Esophagus squamous epithelium (tissue), 4 donors: ENCODE data around the gene EXOC3L2.
"Not testable (repeated sequence)": the region's sequence is repeated elsewhere in the genome, so short reads cannot be mapped to it uniquely, and the experiment has no call there.

Experiments
- POLR2A ChIP-seq, 4 donors: fragments of 450-650 bp; IDR thresholded peaks; one replicate each; pipeline ENCODE4 v1.6.1; 2017; ENCODE audit warnings: antibody characterized with exemption in 4 of 4, mild to moderate bottlenecking in 4 of 4, moderate library complexity in 3 of 4
- TF ChIP-seq, protein P1 (sequence below), 6 experiments: fragments of 450-650 bp in 4 of 6; fragments of 200-600 bp in 2 of 6; sonication (generic) in 2 of 6; IDR thresholded peaks; one replicate each; pipeline ENCODE4 v1.5.1; 2016 to 2019; ENCODE audit warnings: antibody characterized with exemption in 6 of 6, mild to moderate bottlenecking in 4 of 6, moderate library complexity in 4 of 6

- TF ChIP-seq, protein P1, sequence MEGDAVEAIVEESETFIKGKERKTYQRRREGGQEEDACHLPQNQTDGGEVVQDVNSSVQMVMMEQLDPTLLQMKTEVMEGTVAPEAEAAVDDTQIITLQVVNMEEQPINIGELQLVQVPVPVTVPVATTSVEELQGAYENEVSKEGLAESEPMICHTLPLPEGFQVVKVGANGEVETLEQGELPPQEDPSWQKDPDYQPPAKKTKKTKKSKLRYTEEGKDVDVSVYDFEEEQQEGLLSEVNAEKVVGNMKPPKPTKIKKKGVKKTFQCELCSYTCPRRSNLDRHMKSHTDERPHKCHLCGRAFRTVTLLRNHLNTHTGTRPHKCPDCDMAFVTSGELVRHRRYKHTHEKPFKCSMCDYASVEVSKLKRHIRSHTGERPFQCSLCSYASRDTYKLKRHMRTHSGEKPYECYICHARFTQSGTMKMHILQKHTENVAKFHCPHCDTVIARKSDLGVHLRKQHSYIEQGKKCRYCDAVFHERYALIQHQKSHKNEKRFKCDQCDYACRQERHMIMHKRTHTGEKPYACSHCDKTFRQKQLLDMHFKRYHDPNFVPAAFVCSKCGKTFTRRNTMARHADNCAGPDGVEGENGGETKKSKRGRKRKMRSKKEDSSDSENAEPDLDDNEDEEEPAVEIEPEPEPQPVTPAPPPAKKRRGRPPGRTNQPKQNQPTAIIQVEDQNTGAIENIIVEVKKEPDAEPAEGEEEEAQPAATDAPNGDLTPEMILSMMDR (IDR thresholded peaks at IDR 0.05), result not testable (repeated sequence)
- not testable (repeated sequence) for TF ChIP-seq POLR2A (IDR thresholded peaks at IDR 0.05)
Measured at GRCh38 chr19:45269939-45270338, 24.7 kb upstream of the EXOC3L2 start.
